ENCODE results near the gene RAD51B. TPM values are rescaled to one million over a fixed set of nuclear protein-coding genes. Genes with fewer than 3 reads are reported as not detected.

Gene RAD51B
- total RNA-seq, 1 donor from 2014 or later, result 28.5 TPM

DNA sequence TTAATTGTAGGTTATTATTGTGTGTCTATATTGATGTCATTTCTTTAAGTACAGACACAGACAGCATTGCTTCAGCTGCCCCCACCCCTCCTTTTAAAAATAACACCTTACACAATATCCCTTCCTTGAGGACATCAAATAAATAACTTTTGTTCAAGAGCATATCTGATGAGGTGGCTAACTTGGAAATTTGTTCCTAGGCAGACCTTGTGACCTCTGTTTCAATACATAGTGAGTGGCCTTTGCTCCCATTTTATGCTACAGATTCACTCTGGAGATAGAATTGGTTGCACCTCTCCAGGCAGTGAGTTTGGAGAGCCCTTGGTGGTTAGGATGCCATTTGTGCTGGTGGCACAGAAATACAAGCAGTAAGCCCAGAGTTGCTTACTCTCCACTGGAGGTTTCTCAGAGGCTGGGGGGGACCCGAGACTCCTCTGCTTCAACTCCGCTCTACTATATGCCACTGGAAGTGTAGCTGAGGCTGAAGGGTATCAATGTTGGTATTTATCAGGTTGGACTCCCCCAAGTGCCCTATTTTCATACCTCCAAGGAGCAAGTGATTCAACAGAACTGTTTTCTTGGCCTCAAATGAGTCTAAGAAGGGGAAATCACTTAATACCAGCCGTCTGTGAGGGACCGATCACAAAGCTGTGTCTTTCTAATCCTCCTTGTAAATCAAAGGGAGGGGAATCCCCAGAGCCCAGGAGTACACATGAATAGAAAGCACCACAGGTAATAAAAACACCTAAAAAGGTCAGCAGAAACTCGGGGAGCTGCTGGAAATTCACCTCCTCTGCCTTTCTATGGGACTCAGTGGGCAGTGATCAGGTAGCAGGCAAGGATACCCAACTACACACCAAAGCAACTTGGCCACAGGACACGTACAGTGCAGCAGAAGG lies 463.1 kb downstream of the RAD51B start:
- intact Hi-C loops (cut with DNase I), result no loop called here
- Histone ChIP-seq H3K4me1 (peaks cover 26% of the 10 kb centered on the region), H3K36me3 (no peaks in the 10 kb centered on the region), H3K4me3 (no peak overlapping the region), H3K27ac (no peak overlapping the region), H3K27me3 (no peaks in the 10 kb centered on the region), H3K9me3 (no peaks in the 10 kb centered on the region)
- no peak for TF ChIP-seq POLR2A (IDR thresholded peaks at IDR 0.05)
- TF ChIP-seq, protein P1, sequence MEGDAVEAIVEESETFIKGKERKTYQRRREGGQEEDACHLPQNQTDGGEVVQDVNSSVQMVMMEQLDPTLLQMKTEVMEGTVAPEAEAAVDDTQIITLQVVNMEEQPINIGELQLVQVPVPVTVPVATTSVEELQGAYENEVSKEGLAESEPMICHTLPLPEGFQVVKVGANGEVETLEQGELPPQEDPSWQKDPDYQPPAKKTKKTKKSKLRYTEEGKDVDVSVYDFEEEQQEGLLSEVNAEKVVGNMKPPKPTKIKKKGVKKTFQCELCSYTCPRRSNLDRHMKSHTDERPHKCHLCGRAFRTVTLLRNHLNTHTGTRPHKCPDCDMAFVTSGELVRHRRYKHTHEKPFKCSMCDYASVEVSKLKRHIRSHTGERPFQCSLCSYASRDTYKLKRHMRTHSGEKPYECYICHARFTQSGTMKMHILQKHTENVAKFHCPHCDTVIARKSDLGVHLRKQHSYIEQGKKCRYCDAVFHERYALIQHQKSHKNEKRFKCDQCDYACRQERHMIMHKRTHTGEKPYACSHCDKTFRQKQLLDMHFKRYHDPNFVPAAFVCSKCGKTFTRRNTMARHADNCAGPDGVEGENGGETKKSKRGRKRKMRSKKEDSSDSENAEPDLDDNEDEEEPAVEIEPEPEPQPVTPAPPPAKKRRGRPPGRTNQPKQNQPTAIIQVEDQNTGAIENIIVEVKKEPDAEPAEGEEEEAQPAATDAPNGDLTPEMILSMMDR (IDR thresholded peaks at IDR 0.05), result no peak
- TF ChIP-seq POLR2AphosphoS5 (IDR thresholded peaks at IDR 0.05; ENCODE audit: insufficient read depth in 1 of 2, low read depth in 1 of 2), result no peak
- DNase-seq (ENCODE audit: extremely low spot score in 2 of 2), result no peak

DNA sequence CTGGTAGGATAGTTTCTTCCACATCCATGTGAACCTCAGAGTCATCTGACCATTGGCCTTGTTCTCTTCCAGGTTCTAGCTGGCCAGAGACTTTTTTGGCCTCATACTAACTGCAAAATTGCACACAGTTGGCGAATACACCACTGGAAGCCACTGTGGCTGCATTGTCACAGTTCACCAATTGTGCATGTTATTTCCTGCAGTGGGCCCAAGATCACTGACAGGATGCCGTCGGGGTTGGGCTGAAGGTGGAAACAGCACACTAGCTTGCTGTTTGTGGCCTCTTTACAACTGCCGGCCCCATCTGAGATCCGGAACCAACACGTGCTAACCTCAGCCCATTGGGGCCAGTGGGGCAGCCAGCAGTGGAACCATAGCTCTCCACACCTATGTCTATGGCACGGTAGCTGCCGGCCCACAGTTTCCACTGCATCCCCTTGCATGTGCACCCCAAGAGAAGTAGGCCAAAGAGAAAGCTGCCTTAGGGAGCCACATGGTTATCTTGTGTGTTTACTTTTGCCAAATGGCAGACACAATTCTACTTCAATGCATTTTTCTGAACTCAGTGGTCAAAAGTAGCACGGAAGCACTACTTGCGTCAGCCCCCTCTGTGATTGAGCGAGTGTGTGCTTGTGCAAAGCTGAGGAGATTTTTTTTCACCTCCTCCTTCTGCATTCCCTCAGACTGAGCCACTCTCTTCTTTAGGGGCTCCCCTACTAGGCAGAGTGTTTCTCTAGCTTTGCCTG lies 464.0 kb downstream of the RAD51B start:
- no peaks in the 10 kb centered on the region for H3K27me3 ChIP-seq
- peaks cover 26% of the 10 kb centered on the region for H3K4me1 ChIP-seq
- intact Hi-C loops (cut with DNase I), result no loop called here
- H3K27ac ChIP-seq, result no peak overlapping the region
- no peaks in the 10 kb centered on the region for H3K36me3 ChIP-seq
- TF ChIP-seq POLR2A (IDR thresholded peaks at IDR 0.05), result no peak
- no peak for DNase-seq (ENCODE audit: extremely low spot score in 2 of 2)
- H3K9me3 ChIP-seq, result no peaks in the 10 kb centered on the region
- H3K4me3 ChIP-seq, result no peak overlapping the region

DNA sequence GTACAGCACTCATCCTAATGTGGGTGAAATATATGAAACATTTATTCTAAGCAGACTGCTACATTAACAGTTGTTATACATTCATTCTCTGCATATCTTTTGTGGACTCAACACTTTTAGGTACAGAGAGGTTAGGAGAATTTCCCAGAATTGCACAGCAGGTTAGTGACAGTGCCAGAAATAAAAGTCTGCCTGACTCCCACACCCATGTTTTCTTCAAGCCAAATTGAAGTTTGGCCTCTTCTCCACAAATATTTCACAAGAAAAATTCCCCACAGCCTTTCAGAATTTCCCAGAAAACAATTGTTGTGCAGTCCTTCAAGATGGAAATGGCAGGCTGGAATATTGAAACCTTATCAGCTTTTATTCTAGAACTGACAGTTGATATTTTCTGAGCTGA lies 464.8 kb downstream of the RAD51B start:
- peak overlapping the region; percentile 54 for H3K27ac ChIP-seq
- H3K9me3 ChIP-seq, result no peaks in the 10 kb centered on the region
- H3K36me3 ChIP-seq, result no peaks in the 10 kb centered on the region
- H3K4me3 ChIP-seq, result no peak overlapping the region
- intact Hi-C loops (cut with DNase I), result no loop called here
- peaks cover 19% of the 10 kb centered on the region for H3K4me1 ChIP-seq
- TF ChIP-seq, protein P1 (IDR thresholded peaks at IDR 0.05), result no peak
- TF ChIP-seq POLR2AphosphoS5 (IDR thresholded peaks at IDR 0.05; ENCODE audit: insufficient read depth in 1 of 2, low read depth in 1 of 2), result peak in 1 of 2 donors; percentile 16
- no peaks in the 10 kb centered on the region for H3K27me3 ChIP-seq
- DNase-seq (ENCODE audit: extremely low spot score in 2 of 2), result no peak

DNA sequence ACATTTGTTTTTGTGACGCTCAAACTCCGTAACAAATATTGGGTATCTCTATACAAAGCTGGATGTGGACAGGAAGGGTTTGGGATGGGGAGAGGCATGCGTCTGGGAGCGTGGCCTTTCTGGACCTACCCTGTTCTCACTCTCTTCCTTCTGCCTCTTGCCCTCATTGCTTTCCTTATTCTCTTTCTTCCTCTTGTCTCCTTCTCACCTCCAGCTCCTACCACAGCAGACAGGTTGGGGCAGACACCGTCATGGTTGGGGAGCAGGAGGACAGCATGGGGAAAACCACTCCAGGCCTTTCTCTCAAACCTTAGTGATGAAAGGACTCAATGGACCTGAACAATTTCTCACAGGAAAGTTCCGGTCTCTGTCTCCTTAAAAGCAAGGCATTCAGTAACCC lies 465.3 kb downstream of the RAD51B start:
- Histone ChIP-seq H3K27me3 (no peaks in the 10 kb centered on the region), H3K27ac (peak overlapping the region; percentile 54), H3K4me3 (no peak overlapping the region), H3K36me3 (no peaks in the 10 kb centered on the region), H3K9me3 (no peaks in the 10 kb centered on the region), H3K4me1 (peaks cover 18% of the 10 kb centered on the region)
- intact Hi-C loops (cut with DNase I), result no loop called here
- no peak for TF ChIP-seq POLR2AphosphoS5 (IDR thresholded peaks at IDR 0.05; ENCODE audit: insufficient read depth in 1 of 2, low read depth in 1 of 2)
- TF ChIP-seq POLR2A (IDR thresholded peaks at IDR 0.05), result no peak
- TF ChIP-seq, protein P1 (IDR thresholded peaks at IDR 0.05), result no peak
- no peak for DNase-seq (ENCODE audit: extremely low spot score in 2 of 2)

DNA sequence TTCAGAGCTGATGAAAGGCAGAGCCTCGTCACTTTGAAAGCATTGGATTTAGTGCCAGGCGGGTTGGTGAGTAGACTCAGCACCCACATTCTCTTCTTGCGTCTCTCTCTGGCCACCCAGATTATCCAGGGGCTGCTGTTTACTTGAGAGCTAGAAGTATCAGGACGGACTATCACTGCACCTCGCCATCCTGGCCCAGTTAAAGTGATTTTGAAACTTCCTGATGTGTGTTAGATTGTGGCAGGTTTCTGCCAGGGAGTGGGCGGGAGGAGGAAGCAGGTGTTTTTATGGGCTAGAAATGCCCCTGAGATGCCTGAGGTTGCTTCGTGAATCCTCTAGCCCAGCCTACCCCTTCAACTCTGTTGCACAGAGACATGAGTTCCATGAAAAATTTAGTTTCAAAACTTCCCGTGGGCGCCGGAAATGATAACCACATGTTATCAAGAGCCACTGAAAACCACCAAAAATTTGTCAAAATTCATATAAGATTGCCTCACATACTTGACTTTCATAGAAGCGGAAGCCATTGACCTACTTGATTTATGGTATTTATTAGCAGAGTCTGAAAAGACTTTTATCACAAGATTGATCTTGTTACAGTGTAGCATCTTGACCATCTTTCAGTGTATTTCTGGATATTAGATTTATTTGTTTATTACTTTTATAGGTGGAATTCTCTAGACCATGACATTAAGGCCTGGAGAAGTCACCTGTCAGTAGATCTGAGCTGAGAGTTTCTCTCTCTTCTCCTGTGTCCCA lies 466.0 kb downstream of the RAD51B start:
- no peak overlapping the region for H3K4me3 ChIP-seq
- no peak for DNase-seq (ENCODE audit: extremely low spot score in 2 of 2)
- no peak for TF ChIP-seq POLR2A (IDR thresholded peaks at IDR 0.05)
- TF ChIP-seq, protein P1 (IDR thresholded peaks at IDR 0.05), result no peak
- H3K27ac ChIP-seq, result peak overlapping the region; percentile 54
- no peaks in the 10 kb centered on the region for H3K36me3 ChIP-seq
- H3K27me3 ChIP-seq, result no peaks in the 10 kb centered on the region
- H3K4me1 ChIP-seq, result peaks cover 18% of the 10 kb centered on the region
- intact Hi-C loops (cut with DNase I), result no loop called here
- H3K9me3 ChIP-seq, result no peaks in the 10 kb centered on the region

Data from vagina (tissue), 2 donors.